Calu3 (cell line): Measurements from ENCODE around the gene GBA2. TPM values are rescaled to one million over a fixed set of nuclear protein-coding genes. Genes with fewer than 3 reads are reported as not detected.

Source experiments
- BruUV-seq: library from RNA; stranded (reverse); fragments of 400-500 nt; replicated peaks from 2 replicates; lab custom pipeline; 2021; lab: Mats Ljungman, UMichigan
- CTCF ChIA-PET: fragments of 300-600 bp; sonication (Branson Sonifier 250); formaldehyde crosslinking; loops from one replicate; lab custom pipeline; 2022; ENCODE audit warnings: antibody characterized with exemption; lab: Charles Lee
- DNase-seq: peaks from one replicate; pipeline ENCODE4 v3.0.0; 2022
- H3K27ac Mint-ChIP-seq: one replicate; pipeline ENCODE4 v1.8.0; 2022; ENCODE audit warnings: mixed read lengths; ENCODE audit not compliant: unreplicated experiment
- H3K27me3 Mint-ChIP-seq: one replicate; pipeline ENCODE4 v1.8.0; 2022; ENCODE audit warnings: mixed read lengths; ENCODE audit not compliant: unreplicated experiment
- H3K36me3 Mint-ChIP-seq: one replicate; pipeline ENCODE4 v1.8.0; 2022; ENCODE audit warnings: mild to moderate bottlenecking, moderate library complexity, mixed read lengths; ENCODE audit not compliant: insufficient read depth, unreplicated experiment
- H3K4me1 Mint-ChIP-seq: one replicate; pipeline ENCODE4 v1.8.0; 2022; ENCODE audit warnings: mild to moderate bottlenecking, low read depth, mixed read lengths; ENCODE audit not compliant: unreplicated experiment
- H3K4me3 Mint-ChIP-seq: one replicate; pipeline ENCODE4 v1.8.0; 2022; ENCODE audit warnings: mild to moderate bottlenecking, low read depth, moderate library complexity, mixed read lengths; ENCODE audit not compliant: unreplicated experiment
- H3K9me3 Mint-ChIP-seq: one replicate; pipeline ENCODE4 v1.8.0; 2022; ENCODE audit warnings: low read depth, mixed read lengths; ENCODE audit not compliant: unreplicated experiment
- intact Hi-C: fragments of 100-400 bp; cut with micrococcal nuclease; formaldehyde crosslinking; loops from one replicate; pipeline ENCODE4 v1.10.0; 2022; ENCODE audit not compliant: unreplicated experiment
- total RNA-seq: library from RNA; stranded (reverse); gene quantifications from 2 replicates; pipeline ENCODE4 v1.2.3, GENCODE V29; 2022
- TF ChIP-seq, protein P1 (sequence below): fragments of 200-600 bp; IDR thresholded peaks from one replicate; pipeline ENCODE4 v1.8.0; 2022; ENCODE audit warnings: antibody characterized with exemption; ENCODE audit not compliant: unreplicated experiment

GBA2 gene
- total RNA-seq, 1 experiment from 2014 or later, result 62.7 TPM

DNA sequence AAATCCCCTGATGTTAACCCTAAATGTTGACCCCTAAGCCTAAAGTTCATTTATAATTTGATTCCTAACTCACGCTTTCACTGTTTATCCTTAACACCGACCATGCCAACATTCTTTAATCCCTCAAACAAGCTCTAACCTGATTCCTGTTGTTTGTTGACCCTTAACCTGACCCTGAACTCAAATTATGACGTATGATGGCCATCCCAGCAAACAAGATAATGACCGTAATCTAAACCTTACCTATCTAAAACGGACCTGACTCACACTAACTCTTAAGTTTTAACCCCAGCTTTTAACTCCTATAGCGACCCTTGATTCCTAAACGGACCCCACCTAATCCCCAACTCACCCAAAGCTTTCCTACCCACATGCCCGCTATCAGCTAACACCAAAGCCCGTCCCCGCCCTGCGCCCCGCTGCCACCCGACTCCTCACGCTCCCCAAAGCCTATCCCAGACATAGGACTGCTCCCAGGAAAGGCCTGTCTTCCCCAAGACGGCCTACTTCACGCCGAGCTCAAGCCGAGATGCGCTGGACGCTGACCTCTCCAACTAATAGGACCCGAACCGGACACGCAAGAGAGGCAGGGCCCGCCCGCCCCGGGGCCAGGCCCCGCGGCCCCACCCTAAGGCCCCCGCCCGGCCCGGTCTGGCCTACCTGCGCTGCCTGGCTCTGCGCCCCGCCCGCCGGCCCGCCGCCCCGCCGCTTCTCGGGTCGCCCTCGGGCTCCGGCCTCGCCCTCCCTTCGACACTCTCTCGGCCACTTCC is 17.4 kb downstream of the GBA2 start:
- TF ChIP-seq, protein P1, sequence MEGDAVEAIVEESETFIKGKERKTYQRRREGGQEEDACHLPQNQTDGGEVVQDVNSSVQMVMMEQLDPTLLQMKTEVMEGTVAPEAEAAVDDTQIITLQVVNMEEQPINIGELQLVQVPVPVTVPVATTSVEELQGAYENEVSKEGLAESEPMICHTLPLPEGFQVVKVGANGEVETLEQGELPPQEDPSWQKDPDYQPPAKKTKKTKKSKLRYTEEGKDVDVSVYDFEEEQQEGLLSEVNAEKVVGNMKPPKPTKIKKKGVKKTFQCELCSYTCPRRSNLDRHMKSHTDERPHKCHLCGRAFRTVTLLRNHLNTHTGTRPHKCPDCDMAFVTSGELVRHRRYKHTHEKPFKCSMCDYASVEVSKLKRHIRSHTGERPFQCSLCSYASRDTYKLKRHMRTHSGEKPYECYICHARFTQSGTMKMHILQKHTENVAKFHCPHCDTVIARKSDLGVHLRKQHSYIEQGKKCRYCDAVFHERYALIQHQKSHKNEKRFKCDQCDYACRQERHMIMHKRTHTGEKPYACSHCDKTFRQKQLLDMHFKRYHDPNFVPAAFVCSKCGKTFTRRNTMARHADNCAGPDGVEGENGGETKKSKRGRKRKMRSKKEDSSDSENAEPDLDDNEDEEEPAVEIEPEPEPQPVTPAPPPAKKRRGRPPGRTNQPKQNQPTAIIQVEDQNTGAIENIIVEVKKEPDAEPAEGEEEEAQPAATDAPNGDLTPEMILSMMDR, result no peak
- no TSS peak for BruUV-seq
- CTCF ChIA-PET, result interaction anchor here (0.6 to 1.9 kb wide), 12 partner anchors 15 to 171 kb away, joined by 3 to 9 read pairs (median 4); partner anchors contain the start of genes ARHGEF39, CCDC107, GBA2 and RGP1
- H3K27me3 Mint-ChIP-seq, result no peaks in the 10 kb centered on the region
- H3K9me3 Mint-ChIP-seq, result no peaks in the 10 kb centered on the region
- intact Hi-C loops, result loop anchor here (10.0 kb wide), 2 partner anchors 67 to 83 kb away; partner anchors contain the start of genes ARHGEF39, HINT2 and SPAG8
- peaks cover 40% of the 10 kb centered on the region for H3K36me3 Mint-ChIP-seq
- no peak overlapping the region for H3K27ac Mint-ChIP-seq
- no peak for DNase-seq
- no peak overlapping the region for H3K4me3 Mint-ChIP-seq
- H3K4me1 Mint-ChIP-seq, result no peaks in the 10 kb centered on the region

DNA sequence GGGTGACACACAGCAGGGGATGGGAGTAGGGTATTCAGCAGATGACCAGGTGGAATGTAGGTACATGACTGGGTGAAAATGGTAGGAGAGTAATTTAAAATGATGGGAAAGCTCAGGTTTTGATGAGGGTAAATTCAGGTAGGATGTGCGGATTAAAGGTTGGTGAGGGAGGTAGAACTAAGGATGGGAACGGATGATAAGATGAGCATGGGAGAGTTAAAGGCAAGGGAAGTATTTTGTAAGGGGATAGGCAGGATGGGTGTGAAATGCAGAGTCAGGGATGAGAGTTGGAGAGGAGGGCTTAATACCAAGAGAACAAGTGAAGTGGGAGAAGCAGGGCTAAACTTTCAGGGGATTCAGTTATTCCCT is 18.6 kb downstream of the GBA2 start:
- TF ChIP-seq, protein P1, result no peak
- DNase-seq, result no peak
- intact Hi-C loops, result loop anchor here (10.0 kb wide), 2 partner anchors 66 to 84 kb away; partner anchors contain the start of genes ARHGEF39, HINT2 and SPAG8
- H3K4me3 Mint-ChIP-seq, result no peak overlapping the region
- no peak overlapping the region for H3K27ac Mint-ChIP-seq
- H3K36me3 Mint-ChIP-seq, result peaks cover 35% of the 10 kb centered on the region
- H3K27me3 Mint-ChIP-seq, result no peaks in the 10 kb centered on the region
- no TSS peak for BruUV-seq
- no peaks in the 10 kb centered on the region for H3K9me3 Mint-ChIP-seq
- H3K4me1 Mint-ChIP-seq, result no peaks in the 10 kb centered on the region
- CTCF ChIA-PET, result interaction anchor here (0.8 to 1.3 kb wide), 2 partner anchors 18 to 127 kb away, joined by 3 to 4 read pairs; partner anchors contain the start of genes GBA2 and RGP1

DNA sequence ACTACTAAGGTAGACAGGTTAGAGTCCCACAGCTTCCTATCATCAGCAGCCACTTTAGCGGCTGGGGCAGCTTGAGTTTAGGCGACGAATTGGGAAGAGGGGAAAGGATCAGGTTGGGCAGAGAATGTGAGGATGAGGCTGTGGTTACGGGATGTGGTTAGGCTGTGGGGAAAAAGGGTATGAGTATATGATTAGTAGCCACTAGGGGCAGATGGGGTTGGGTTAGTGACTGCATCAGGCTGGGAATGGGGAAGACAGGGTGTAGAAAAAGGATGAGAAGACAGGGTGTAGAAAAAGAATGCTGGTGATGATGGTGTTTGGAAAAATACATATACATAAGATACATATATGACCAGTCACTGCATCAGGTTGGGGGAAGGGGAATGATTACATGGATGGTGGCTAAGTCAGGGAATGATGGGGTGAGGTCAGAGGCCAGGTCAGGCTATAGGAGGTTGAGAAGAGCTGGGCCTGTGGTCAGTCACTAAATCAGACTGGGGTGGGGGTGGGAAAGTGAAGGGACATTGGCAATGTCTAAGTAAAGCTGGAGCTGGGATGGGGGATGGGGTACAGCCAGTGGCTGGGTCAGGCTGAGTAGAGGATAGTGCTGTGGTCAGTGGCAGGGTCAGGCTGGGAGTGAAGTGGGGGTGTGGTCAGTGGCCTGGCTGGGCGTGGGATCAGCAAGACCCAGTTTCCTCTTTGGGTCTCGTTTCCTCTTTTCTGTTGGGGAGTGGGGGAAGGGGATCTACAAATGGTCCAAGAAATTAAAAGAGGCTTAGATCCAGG is 19.1 kb downstream of the GBA2 start:
- peaks cover 35% of the 10 kb centered on the region for H3K36me3 Mint-ChIP-seq
- H3K4me1 Mint-ChIP-seq, result no peaks in the 10 kb centered on the region
- no peak overlapping the region for H3K4me3 Mint-ChIP-seq
- no peak overlapping the region for H3K27ac Mint-ChIP-seq
- H3K27me3 Mint-ChIP-seq, result no peaks in the 10 kb centered on the region
- TF ChIP-seq, protein P1, result peak; percentile 24
- intact Hi-C loops, result loop anchor here (10.0 kb wide), 2 partner anchors 65 to 85 kb away; partner anchors contain the start of genes ARHGEF39, HINT2 and SPAG8
- peak; percentile 19 for DNase-seq
- CTCF ChIA-PET, result interaction anchor here (0.8 kb wide), 1 partner anchor 19 kb away, joined by 3 read pairs; the partner anchor contains the start of genes GBA2 and RGP1
- H3K9me3 Mint-ChIP-seq, result no peaks in the 10 kb centered on the region
- TSS peak; percentile 57 for BruUV-seq

DNA sequence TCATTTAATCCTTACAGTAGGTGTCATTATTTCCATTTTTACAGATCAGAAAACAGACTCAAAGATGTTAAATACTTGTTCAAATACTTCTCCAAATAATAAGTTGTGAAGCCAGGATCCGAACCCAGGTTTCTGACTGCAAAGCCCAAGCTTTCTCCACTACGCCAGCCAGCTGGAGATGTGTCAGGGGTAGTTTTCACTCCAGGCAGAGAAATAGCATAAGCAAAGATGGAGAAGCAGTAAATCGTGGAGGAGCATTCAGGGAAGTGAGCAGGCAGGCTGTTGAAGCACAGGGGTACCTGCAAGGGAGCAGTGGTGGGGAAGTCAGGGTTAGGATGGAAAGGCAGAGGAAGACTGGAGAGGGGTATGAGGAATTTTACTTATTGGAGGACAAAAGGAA is 19.9 kb downstream of the GBA2 start:
- Mint-ChIP-seq H3K9me3 (no peaks in the 10 kb centered on the region), H3K4me3 (no peak overlapping the region), H3K36me3 (peaks cover 39% of the 10 kb centered on the region), H3K27me3 (no peaks in the 10 kb centered on the region), H3K27ac (no peak overlapping the region), H3K4me1 (no peaks in the 10 kb centered on the region)
- intact Hi-C loops, result no loop called here
- DNase-seq, result no peak
- CTCF ChIA-PET, result no interaction called here
- BruUV-seq, result no TSS peak
- TF ChIP-seq, protein P1, result no peak
